Skeletal muscle tissue (tissue), 4 donors: Measurements from ENCODE around the gene TSR3. TPM values are rescaled to one million over a fixed set of nuclear protein-coding genes. Genes with fewer than 3 reads are reported as not detected.

Experiments used
- H3K27ac ChIP-seq: one replicate; pipeline ENCODE4 v1.7.0; 2013; ENCODE audit warnings: mild to moderate bottlenecking, low read depth, low read length, inconsistent platforms
- H3K27me3 ChIP-seq, 3 donors: one replicate each; pipeline ENCODE4 v1.7.0; 2013; ENCODE audit warnings: low read length in 3 of 3; ENCODE audit not compliant: control insufficient read depth in 3 of 3, insufficient read depth in 3 of 3
- H3K36me3 ChIP-seq, 3 donors: one replicate each; pipeline ENCODE4 v1.7.0; 2013; ENCODE audit warnings: low read length in 3 of 3; ENCODE audit not compliant: control insufficient read depth in 3 of 3, insufficient read depth in 3 of 3
- H3K4me1 ChIP-seq, 3 donors: one replicate each; pipeline ENCODE4 v1.7.0; 2013; ENCODE audit warnings: low read length in 3 of 3, mild to moderate bottlenecking in 3 of 3; ENCODE audit not compliant: control insufficient read depth in 3 of 3, insufficient read depth in 3 of 3
- H3K4me3 ChIP-seq, 3 donors: one replicate each; pipeline ENCODE4 v1.7.0; 2013; ENCODE audit warnings: low read length in 3 of 3
- H3K9ac ChIP-seq, 3 donors: one replicate each; pipeline ENCODE4 v1.7.0; 2013; ENCODE audit warnings: low read length in 3 of 3, mild to moderate bottlenecking in 3 of 3, moderate library complexity in 2 of 3, low read depth in 1 of 3
- H3K9me3 ChIP-seq, 3 donors: one replicate each; pipeline ENCODE4 v1.7.0; 2013; ENCODE audit warnings: low read length in 3 of 3; ENCODE audit not compliant: control insufficient read depth in 3 of 3
- total RNA-seq: library from RNA; depleted of rRNA; stranded (reverse); fragments of >200 nt; gene quantifications from one replicate; pipeline ENCODE4 v1.2.3, GENCODE V29; 2014
- donor health status: Osteomylitis.

TSR3 gene
- total RNA-seq, 1 donor from 2014 or later: 48.5 TPM

DNA sequence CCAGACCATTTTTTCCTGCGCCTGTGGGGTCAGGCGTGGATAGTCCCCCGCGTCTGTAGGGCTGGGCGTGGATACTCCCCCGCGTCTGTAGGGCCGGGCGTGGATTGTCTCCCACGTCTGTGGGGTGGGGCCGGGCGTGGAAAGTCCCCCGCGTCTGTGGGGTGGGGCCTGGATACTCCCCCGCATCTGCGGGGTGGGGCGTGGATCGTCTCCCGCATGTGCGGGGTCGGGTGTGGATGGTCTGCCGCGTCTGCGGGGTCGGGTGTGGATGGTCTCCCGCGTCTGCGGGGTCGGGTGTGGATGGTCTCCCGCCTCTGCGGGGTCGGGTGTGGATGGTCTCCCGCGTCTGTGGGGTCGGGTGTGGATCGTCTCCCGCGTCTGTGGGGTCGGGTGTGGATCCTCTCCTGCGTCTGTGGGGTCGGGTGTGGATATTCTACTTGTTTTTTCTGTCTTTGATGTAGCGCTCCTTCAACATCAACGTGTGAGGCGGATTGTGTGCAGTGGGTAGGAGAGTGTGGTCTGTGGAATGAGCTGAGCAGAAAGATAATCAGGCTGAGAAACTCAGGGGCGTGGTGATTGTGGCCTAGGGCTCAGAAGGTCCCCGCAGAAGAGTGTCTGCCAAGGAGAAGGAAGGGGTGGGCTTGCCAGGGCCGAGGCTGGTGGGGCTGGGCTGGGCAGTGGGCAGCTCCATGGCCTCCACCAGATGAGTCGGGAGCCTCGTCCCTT lies 3.3 kb upstream of the TSR3 start:
- H3K9ac ChIP-seq: no peak overlapping the region
- no peak overlapping the region for H3K27ac ChIP-seq
- H3K9me3 ChIP-seq: no peaks in the 10 kb centered on the region
- no peak overlapping the region for H3K4me3 ChIP-seq
- peaks cover 3 to 11% (median 10%) of the 10 kb centered on the region in 3 donors for H3K36me3 ChIP-seq
- peaks cover 32 to 55% (median 35%) of the 10 kb centered on the region in 3 donors for H3K4me1 ChIP-seq
- no peaks in the 10 kb centered on the region for H3K27me3 ChIP-seq

DNA sequence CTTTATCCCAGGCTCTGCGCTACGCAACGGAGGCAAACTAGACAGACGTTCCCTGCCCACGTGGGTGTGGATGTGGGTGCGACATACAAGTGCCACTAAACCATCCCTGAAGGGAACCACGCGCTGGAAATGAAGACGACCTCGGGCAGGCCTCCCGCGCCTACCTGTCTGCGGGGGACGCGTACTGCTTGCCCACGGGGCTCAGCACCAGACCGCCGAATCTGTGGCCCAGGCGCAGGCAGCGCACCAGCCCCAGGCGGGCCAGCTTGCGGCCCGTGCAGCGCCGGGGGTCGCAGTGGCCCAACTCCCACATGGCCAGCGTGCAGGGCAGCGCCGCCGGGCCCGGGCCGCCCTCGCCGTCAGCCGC lies 480 bp downstream of the TSR3 start:
- Histone ChIP-seq H3K9me3 (no peaks in the 10 kb centered on the region), H3K9ac (peak overlapping the region; percentile 76 to 91 (median 79)), H3K4me1 (peaks cover 32 to 46% (median 35%) of the 10 kb centered on the region in 3 donors), H3K27ac (no peak overlapping the region), H3K36me3 (peaks cover 17 to 27% (median 21%) of the 10 kb centered on the region in 3 donors), H3K27me3 (no peaks in the 10 kb centered on the region), H3K4me3 (peak overlapping the region; percentile 86 to 94 (median 92))

DNA sequence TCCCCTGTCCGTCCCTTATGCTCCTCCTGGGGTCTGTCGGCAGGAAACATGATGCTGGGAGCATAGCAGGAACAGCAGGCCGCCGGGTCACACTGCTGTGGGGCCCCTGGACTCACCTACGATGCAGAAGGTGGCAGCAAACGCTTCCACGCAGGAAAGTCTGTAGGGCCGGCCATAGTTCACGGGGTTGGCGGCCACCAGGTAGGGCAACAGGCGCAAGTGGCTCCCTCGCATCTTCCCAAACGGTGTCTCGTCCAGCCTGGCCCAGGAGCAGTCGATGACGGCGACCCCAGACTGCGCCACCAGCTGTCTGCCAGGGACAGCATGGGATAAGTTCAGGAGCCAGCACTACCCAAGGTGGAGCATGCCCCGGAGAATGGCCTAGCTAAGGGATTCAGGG lies 987 bp downstream of the TSR3 start:
- Histone ChIP-seq H3K9ac (peak overlapping the region in 2 of 3 donors; percentile 76 to 91), H3K4me3 (peak overlapping the region; percentile 86 to 94 (median 92)), H3K27me3 (no peaks in the 10 kb centered on the region), H3K36me3 (peaks cover 17 to 27% (median 21%) of the 10 kb centered on the region in 3 donors), H3K9me3 (no peaks in the 10 kb centered on the region), H3K4me1 (peaks cover 31 to 41% (median 32%) of the 10 kb centered on the region in 3 donors), H3K27ac (no peak overlapping the region)

DNA sequence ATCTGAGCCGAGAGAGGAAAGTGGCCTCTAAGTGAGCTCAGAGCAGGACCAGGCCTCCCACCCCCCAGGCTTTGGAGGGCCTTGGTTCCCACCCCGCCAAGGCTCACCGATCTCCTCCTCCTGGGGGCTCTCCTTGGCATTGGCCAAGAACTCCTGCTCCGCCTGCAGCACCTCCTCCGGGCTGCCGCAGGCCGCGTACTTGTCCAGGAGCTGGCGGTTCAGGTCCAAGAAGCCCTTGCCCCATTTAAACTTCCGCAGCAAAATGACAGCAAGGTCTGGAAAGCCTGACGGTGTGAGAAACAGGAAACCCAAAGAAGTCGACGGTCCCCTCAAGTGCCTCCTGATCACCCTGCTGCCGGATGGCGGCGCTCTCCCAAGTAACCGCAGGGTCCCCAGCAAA lies 1.7 kb downstream of the TSR3 start:
- Histone ChIP-seq H3K27me3 (no peaks in the 10 kb centered on the region), H3K9ac (no peak overlapping the region), H3K27ac (no peak overlapping the region), H3K4me1 (peaks cover 28 to 33% (median 28%) of the 10 kb centered on the region in 3 donors), H3K4me3 (no peak overlapping the region), H3K36me3 (peaks cover 17 to 27% (median 21%) of the 10 kb centered on the region in 3 donors), H3K9me3 (no peaks in the 10 kb centered on the region)

DNA sequence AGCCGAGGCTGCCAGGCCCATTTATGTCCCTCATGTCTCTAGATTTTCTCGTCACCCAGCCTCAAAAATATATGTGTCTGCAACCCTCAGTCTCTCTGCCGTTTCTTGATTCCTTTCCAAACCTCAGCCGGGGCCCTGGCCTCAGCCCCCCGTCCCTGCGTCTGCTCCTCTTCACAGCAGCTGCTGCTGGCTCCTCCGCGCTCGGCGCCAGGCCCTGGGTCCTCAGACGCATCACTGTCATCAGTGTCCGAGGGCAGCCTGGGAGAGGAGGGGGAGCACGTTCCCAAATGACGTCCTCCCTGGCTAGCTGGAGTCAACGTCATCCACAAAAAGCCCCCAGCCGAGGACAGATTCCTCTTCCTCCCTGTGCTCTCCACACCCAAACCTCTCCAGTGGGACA lies 2.3 kb downstream of the TSR3 start:
- peaks cover 17 to 27% (median 21%) of the 10 kb centered on the region in 3 donors for H3K36me3 ChIP-seq
- H3K9ac ChIP-seq: no peak overlapping the region
- H3K27ac ChIP-seq: no peak overlapping the region
- peaks cover 28 to 34% (median 28%) of the 10 kb centered on the region in 3 donors for H3K4me1 ChIP-seq
- H3K27me3 ChIP-seq: no peaks in the 10 kb centered on the region
- no peak overlapping the region for H3K4me3 ChIP-seq
- H3K9me3 ChIP-seq: no peaks in the 10 kb centered on the region

DNA sequence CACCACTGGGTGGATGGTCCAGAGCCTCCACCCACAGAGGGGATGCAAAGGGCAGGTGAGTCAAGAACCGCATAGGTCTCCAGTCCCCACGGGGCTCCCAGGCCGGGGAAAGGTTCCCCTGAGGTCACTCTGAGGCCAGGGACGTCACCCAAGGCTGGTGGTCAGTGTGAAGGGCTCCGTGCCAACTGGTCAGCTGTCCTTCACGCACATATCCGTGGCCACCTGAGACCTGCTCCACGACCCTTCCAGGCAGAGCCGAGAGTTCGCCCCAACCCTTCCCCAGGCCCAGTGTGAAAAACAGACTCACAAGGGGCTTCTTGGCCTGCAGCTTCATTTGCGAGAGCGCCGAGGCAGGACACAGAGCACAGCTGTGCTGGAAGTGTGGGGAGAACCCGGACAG lies 2.8 kb downstream of the TSR3 start:
- H3K27me3 ChIP-seq: no peaks in the 10 kb centered on the region
- no peak overlapping the region for H3K4me3 ChIP-seq
- peaks cover 28 to 37% (median 30%) of the 10 kb centered on the region in 3 donors for H3K4me1 ChIP-seq
- H3K27ac ChIP-seq: no peak overlapping the region
- H3K9me3 ChIP-seq: no peaks in the 10 kb centered on the region
- no peak overlapping the region for H3K9ac ChIP-seq
- H3K36me3 ChIP-seq: peaks cover 17 to 27% (median 21%) of the 10 kb centered on the region in 3 donors

DNA sequence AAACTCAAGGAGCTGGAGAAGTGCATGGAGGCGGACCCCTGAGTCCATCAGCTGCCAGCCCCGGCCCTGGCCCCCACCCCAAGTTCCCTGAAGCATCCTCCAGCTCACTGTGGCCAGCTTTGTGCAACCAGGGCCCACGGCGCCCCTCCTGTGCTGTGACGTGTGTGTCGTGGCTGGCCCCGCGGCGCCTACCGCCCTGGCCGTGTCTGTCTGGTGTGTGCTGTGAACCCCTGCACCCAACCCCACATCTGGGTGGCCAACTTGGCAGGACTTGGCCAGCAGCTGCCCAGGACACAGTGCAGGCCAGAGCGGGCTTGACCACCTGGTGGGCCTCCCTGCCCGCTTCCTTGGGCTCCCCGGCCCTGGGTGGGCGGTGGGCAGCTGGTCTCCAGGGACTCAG lies 3.2 kb downstream of the TSR3 start:
- Histone ChIP-seq H3K4me3 (no peak overlapping the region), H3K4me1 (peaks cover 29 to 37% (median 30%) of the 10 kb centered on the region in 3 donors)

DNA sequence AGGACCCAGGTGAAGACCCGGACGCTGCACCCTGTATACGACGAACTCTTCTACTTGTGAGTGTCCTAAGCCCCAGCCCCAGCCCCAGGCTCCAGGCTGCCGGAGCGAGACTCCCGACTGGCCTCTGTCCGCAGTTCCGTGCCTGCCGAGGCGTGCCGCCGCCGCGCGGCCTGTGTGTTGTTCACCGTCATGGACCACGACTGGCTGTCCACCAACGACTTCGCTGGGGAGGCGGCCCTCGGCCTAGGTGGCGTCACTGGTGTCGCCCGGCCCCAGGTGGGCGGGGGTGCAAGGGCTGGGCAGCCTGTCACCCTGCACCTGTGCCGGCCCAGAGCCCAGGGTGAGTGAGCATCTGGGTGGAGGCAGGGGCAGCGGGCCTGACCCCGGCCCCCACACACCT lies 3.7 kb downstream of the TSR3 start:
- no peaks in the 10 kb centered on the region for H3K27me3 ChIP-seq
- H3K27ac ChIP-seq: no peak overlapping the region
- H3K9ac ChIP-seq: no peak overlapping the region
- H3K4me1 ChIP-seq: peaks cover 25 to 37% (median 26%) of the 10 kb centered on the region in 3 donors
- H3K36me3 ChIP-seq: peaks cover 17 to 27% (median 21%) of the 10 kb centered on the region in 3 donors
- no peaks in the 10 kb centered on the region for H3K9me3 ChIP-seq
- no peak overlapping the region for H3K4me3 ChIP-seq

More for the DNA sequence above, 3.2 kb downstream of the TSR3 start:
- Histone ChIP-seq H3K9me3 (no peaks in the 10 kb centered on the region), H3K36me3 (peaks cover 17 to 27% (median 21%) of the 10 kb centered on the region in 3 donors), H3K9ac (no peak overlapping the region), H3K27me3 (no peaks in the 10 kb centered on the region), H3K27ac (no peak overlapping the region)

DNA sequence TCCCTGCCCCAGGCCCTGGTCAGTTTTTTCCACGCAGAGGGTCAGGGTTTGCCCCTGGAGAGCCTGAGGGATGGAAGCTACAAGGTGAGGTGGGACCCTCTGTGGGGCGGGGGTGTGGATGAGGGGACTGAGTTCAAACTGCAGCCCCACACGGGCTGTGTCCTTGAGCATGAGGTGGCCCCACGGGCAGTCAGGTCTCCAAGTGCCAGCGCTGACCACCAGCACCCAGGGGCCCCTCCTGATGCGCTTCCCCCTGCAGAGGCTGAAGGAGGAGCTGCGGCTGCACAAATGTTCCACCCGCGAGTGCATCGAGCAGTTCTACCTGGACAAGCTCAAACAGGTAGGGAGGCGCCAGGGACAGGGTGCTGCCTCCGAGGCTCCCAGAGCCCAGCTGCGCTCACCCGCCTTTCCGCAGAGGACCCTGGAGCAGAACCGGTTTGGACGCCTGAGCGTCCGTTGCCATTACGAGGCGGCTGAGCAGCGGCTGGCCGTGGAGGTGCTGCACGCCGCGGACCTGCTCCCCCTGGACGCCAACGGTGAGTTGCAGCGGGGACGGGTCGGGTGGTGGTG lies 4.3 kb downstream of the TSR3 start:
- no peak overlapping the region for H3K27ac ChIP-seq
- H3K4me3 ChIP-seq: no peak overlapping the region
- no peak overlapping the region for H3K9ac ChIP-seq
- peaks cover 20 to 36% (median 24%) of the 10 kb centered on the region in 3 donors for H3K4me1 ChIP-seq
- H3K36me3 ChIP-seq: peaks cover 17 to 27% (median 21%) of the 10 kb centered on the region in 3 donors
- no peaks in the 10 kb centered on the region for H3K27me3 ChIP-seq
- no peaks in the 10 kb centered on the region for H3K9me3 ChIP-seq
